Smooth muscle cell of the coronary artery (primary cell): Measurements from ENCODE around the gene LCE1D. TPM values are rescaled to one million over a fixed set of nuclear protein-coding genes. Genes with fewer than 3 reads are reported as not detected.

Source experiments
- total RNA-seq: library from RNA; depleted of rRNA; stranded (reverse); fragments of >200 nt; gene quantifications from 2 replicates; pipeline ENCODE4 v1.2.3, GENCODE V29; 2014; ENCODE audit warnings: low replicate concordance

Gene LCE1D
- not detected in 2 replicates for total RNA-seq

GRCh38 chr1:152796421-152796820, at the start of gene LCE1D:
LCE1D (plus strand) TSS chr1:152796721; CDS start chr1:152797795, 1,074 bp downstream.

GRCh38 chr1:152757747-152758146, 38.8 kb upstream of the LCE1D start, which contains the start of gene KPRP:
KPRP (plus strand) TSS chr1:152758025; CDS start chr1:152759589, 1,564 bp downstream.

GRCh38 chr1:152774875-152775274, 21.6 kb upstream of the LCE1D start, which contains the start of gene LCE1F:
LCE1F (plus strand) TSS chr1:152775140; CDS start chr1:152776372, 1,232 bp downstream.

GRCh38 chr1:152786077-152786476, 10.4 kb upstream of the LCE1D start, which contains the start of gene LCE1E:
LCE1E (plus strand) TSS chr1:152786257; CDS start chr1:152787300, 1,043 bp downstream.

GRCh38 chr1:152806576-152806975, 10.1 kb downstream of the LCE1D start, which contains the start of gene LCE1C:
LCE1C (minus strand) TSS chr1:152806651; CDS start chr1:152805478, 1,173 bp downstream.

GRCh38 chr1:152811671-152812070, 15.2 kb downstream of the LCE1D start, which contains the start of gene LCE1B:
LCE1B (plus strand) TSS chr1:152811971; CDS start chr1:152812447, 476 bp downstream.

GRCh38 chr1:152827173-152827572, 30.7 kb downstream of the LCE1D start, which contains the start of gene LCE1A:
LCE1A (plus strand) TSS chr1:152827473; CDS start chr1:152827473, 0 bp downstream.

GRCh38 chr1:152842556-152842955, 46.0 kb downstream of the LCE1D start, which contains the start of gene LCE6A:
LCE6A (plus strand) TSS chr1:152842856; CDS start chr1:152843521, 665 bp downstream.

Other genes with a start within 250 kb of the LCE1D start
- gene LCE3E, start 229.9 kb upstream of the LCE1D start, total RNA-seq: not detected in 2 replicates
- not detected in 2 replicates for gene LCE3D, start 216.2 kb upstream of the LCE1D start, total RNA-seq
- gene LCE3C, start 196.5 kb upstream of the LCE1D start, total RNA-seq: not detected in 2 replicates
- gene LCE3B, start 182.9 kb upstream of the LCE1D start, total RNA-seq: not detected in 2 replicates
- not detected in 2 replicates for gene LCE3A, start 173.6 kb upstream of the LCE1D start, total RNA-seq
- not detected in 2 replicates for gene LCE2D, start 133.3 kb upstream of the LCE1D start, total RNA-seq
- not detected in 2 replicates for gene LCE2C, start 121.4 kb upstream of the LCE1D start, total RNA-seq
- gene LCE2B, start 110.6 kb upstream of the LCE1D start, total RNA-seq: not detected in 2 replicates
- not detected in 2 replicates for gene LCE2A, start 98.4 kb upstream of the LCE1D start, total RNA-seq
- not detected in 2 replicates for gene LCE4A, start 88.6 kb upstream of the LCE1D start, total RNA-seq
- not detected in 2 replicates for gene KPRP, start 38.7 kb upstream of the LCE1D start, total RNA-seq
- gene LCE1F, start 21.6 kb upstream of the LCE1D start, total RNA-seq: not detected in 2 replicates
- not detected in 2 replicates for gene LCE1E, start 10.5 kb upstream of the LCE1D start, total RNA-seq
- not detected in 2 replicates for gene LCE1C, start 9.9 kb downstream of the LCE1D start, total RNA-seq
- not detected in 2 replicates for gene LCE1B, start 15.2 kb downstream of the LCE1D start, total RNA-seq
- gene LCE1A, start 30.8 kb downstream of the LCE1D start, total RNA-seq: not detected in 2 replicates
- not detected in 2 replicates for gene LCE6A, start 46.1 kb downstream of the LCE1D start, total RNA-seq
- gene LCE7A, start 63.3 kb downstream of the LCE1D start, total RNA-seq: not detected in 2 replicates
- gene SMCP, start 81.6 kb downstream of the LCE1D start, total RNA-seq: 0.35 TPM in 1 of 2 replicates, not detected in the other
- not detected in 2 replicates for gene IVL, start 111.8 kb downstream of the LCE1D start, total RNA-seq
- gene SPRR5, start 150.5 kb downstream of the LCE1D start, total RNA-seq: not detected in 2 replicates
- gene SPRR4, start 173.9 kb downstream of the LCE1D start, total RNA-seq: not detected in 2 replicates
- not detected in 2 replicates for gene SPRR1A, start 187.4 kb downstream of the LCE1D start, total RNA-seq
- gene SPRR3, start 205.0 kb downstream of the LCE1D start, total RNA-seq: not detected in 2 replicates
- gene SPRR1B, start 234.5 kb downstream of the LCE1D start, total RNA-seq: not detected in 2 replicates
- not detected in 2 replicates for gene SPRR2D, start 244.4 kb downstream of the LCE1D start, total RNA-seq